ENCODE measurements around the gene WNT11.

Gene WNT11

GRCh38 chr11:76225122-76225611, 18.9 kb upstream of the WNT11 start:
- no peak for ATAC-seq (replicated peaks; ENCODE audit: extremely low read depth, poor library complexity, severe bottlenecking)
- Mint-ChIP-seq H3K27ac (ENCODE audit: low read depth) (no peak overlapping the region), H3K36me3 (ENCODE audit: insufficient read depth) (no peaks in the 10 kb centered on the region), H3K27me3 (peaks cover 13% of the 10 kb centered on the region), H3K9me3 (no peaks in the 10 kb centered on the region), H3K4me1 (no peaks in the 10 kb centered on the region), H3K4me3 (no peak overlapping the region)
- DNase-seq (ENCODE audit: low spot score in 2 of 2) = no peak

- no peak overlapping the region for H3K27ac Mint-ChIP-seq (ENCODE audit: low read depth)
- ATAC-seq (replicated peaks; ENCODE audit: extremely low read depth, poor library complexity, severe bottlenecking) (no peak), DNase-seq (ENCODE audit: low spot score in 2 of 2) (no peak)
- no peaks in the 10 kb centered on the region for H3K4me1 Mint-ChIP-seq
- H3K9me3 Mint-ChIP-seq = no peaks in the 10 kb centered on the region
- H3K4me3 Mint-ChIP-seq = no peak overlapping the region
- H3K27me3 Mint-ChIP-seq = peaks cover 18% of the 10 kb centered on the region
- no peaks in the 10 kb centered on the region for H3K36me3 Mint-ChIP-seq (ENCODE audit: insufficient read depth)
Measured at GRCh38 chr11:76224461-76225121, 18.3 kb upstream of the WNT11 start.

- no peak overlapping the region for H3K27ac Mint-ChIP-seq (ENCODE audit: low read depth)
- H3K4me3 Mint-ChIP-seq = no peak overlapping the region
- H3K4me1 Mint-ChIP-seq = no peaks in the 10 kb centered on the region
- ATAC-seq (replicated peaks; ENCODE audit: extremely low read depth, poor library complexity, severe bottlenecking) (no peak), DNase-seq (ENCODE audit: low spot score in 2 of 2) (no peak)
- H3K9me3 Mint-ChIP-seq = no peaks in the 10 kb centered on the region
- no peaks in the 10 kb centered on the region for H3K36me3 Mint-ChIP-seq (ENCODE audit: insufficient read depth)
- H3K27me3 Mint-ChIP-seq = peaks cover 8% of the 10 kb centered on the region
Measured at GRCh38 chr11:76221365-76221764, 15.1 kb upstream of the WNT11 start.

GRCh38 chr11:76219243-76219642, 12.9 kb upstream of the WNT11 start:
- no peaks in the 10 kb centered on the region for H3K36me3 Mint-ChIP-seq (ENCODE audit: insufficient read depth)
- no peaks in the 10 kb centered on the region for H3K9me3 Mint-ChIP-seq
- no peaks in the 10 kb centered on the region for H3K4me1 Mint-ChIP-seq
- DNase-seq (ENCODE audit: low spot score in 2 of 2) = no peak
- no peak overlapping the region for H3K27ac Mint-ChIP-seq (ENCODE audit: low read depth)
- H3K27me3 Mint-ChIP-seq = peaks cover 8% of the 10 kb centered on the region
- no peak for ATAC-seq (replicated peaks; ENCODE audit: extremely low read depth, poor library complexity, severe bottlenecking)
- H3K4me3 Mint-ChIP-seq = no peak overlapping the region

GRCh38 chr11:76218449-76219178, 12.3 kb upstream of the WNT11 start:
- H3K27me3 Mint-ChIP-seq = peaks cover 8% of the 10 kb centered on the region
- H3K27ac Mint-ChIP-seq (ENCODE audit: low read depth) = no peak overlapping the region
- no peak for ATAC-seq (replicated peaks; ENCODE audit: extremely low read depth, poor library complexity, severe bottlenecking)

GRCh38 chr11:76217653-76218160, 11.4 kb upstream of the WNT11 start:
- H3K9me3 Mint-ChIP-seq = no peaks in the 10 kb centered on the region
- H3K4me1 Mint-ChIP-seq = no peaks in the 10 kb centered on the region
- no peaks in the 10 kb centered on the region for H3K36me3 Mint-ChIP-seq (ENCODE audit: insufficient read depth)
- no peak overlapping the region for H3K4me3 Mint-ChIP-seq
- H3K27me3 Mint-ChIP-seq = peaks cover 8% of the 10 kb centered on the region
- H3K27ac Mint-ChIP-seq (ENCODE audit: low read depth) = no peak overlapping the region
- ATAC-seq (replicated peaks; ENCODE audit: extremely low read depth, poor library complexity, severe bottlenecking) = no peak
- no peak for DNase-seq (ENCODE audit: low spot score in 2 of 2)

More at GRCh38 chr11:76218449-76219178, 12.3 kb upstream of the WNT11 start:
- Mint-ChIP-seq H3K9me3 (no peaks in the 10 kb centered on the region), H3K4me3 (no peak overlapping the region), H3K36me3 (ENCODE audit: insufficient read depth) (no peaks in the 10 kb centered on the region), H3K4me1 (no peaks in the 10 kb centered on the region)
- no peak for DNase-seq (ENCODE audit: low spot score in 2 of 2)

GRCh38 chr11:76216536-76217325, 10.4 kb upstream of the WNT11 start:
- Mint-ChIP-seq H3K9me3 (no peaks in the 10 kb centered on the region), H3K27ac (ENCODE audit: low read depth) (no peak overlapping the region), H3K36me3 (ENCODE audit: insufficient read depth) (no peaks in the 10 kb centered on the region), H3K4me3 (no peak overlapping the region), H3K27me3 (peaks cover 8% of the 10 kb centered on the region), H3K4me1 (no peaks in the 10 kb centered on the region)
- DNase-seq (ENCODE audit: low spot score in 2 of 2) (no peak), ATAC-seq (replicated peaks; ENCODE audit: extremely low read depth, poor library complexity, severe bottlenecking) (no peak)

- Mint-ChIP-seq H3K9me3 (no peaks in the 10 kb centered on the region), H3K27me3 (peaks cover 8% of the 10 kb centered on the region), H3K4me3 (no peak overlapping the region), H3K36me3 (ENCODE audit: insufficient read depth) (no peaks in the 10 kb centered on the region), H3K4me1 (no peaks in the 10 kb centered on the region), H3K27ac (ENCODE audit: low read depth) (no peak overlapping the region)
- no peak for ATAC-seq (replicated peaks; ENCODE audit: extremely low read depth, poor library complexity, severe bottlenecking)
- DNase-seq (ENCODE audit: low spot score in 2 of 2) = no peak
Measured at GRCh38 chr11:76215941-76216340, 9.6 kb upstream of the WNT11 start.

- no peak overlapping the region for H3K4me3 Mint-ChIP-seq
- no peak overlapping the region for H3K27ac Mint-ChIP-seq (ENCODE audit: low read depth)
- peaks cover 8% of the 10 kb centered on the region for H3K27me3 Mint-ChIP-seq
- ATAC-seq (replicated peaks; ENCODE audit: extremely low read depth, poor library complexity, severe bottlenecking) (no peak), DNase-seq (ENCODE audit: low spot score in 2 of 2) (no peak)
- H3K9me3 Mint-ChIP-seq = no peaks in the 10 kb centered on the region
- no peaks in the 10 kb centered on the region for H3K4me1 Mint-ChIP-seq
- no peaks in the 10 kb centered on the region for H3K36me3 Mint-ChIP-seq (ENCODE audit: insufficient read depth)
Measured at GRCh38 chr11:76214968-76215548, 8.8 kb upstream of the WNT11 start.

GRCh38 chr11:76214186-76214585, 7.9 kb upstream of the WNT11 start:
- Mint-ChIP-seq H3K9me3 (no peaks in the 10 kb centered on the region), H3K36me3 (ENCODE audit: insufficient read depth) (no peaks in the 10 kb centered on the region), H3K27ac (ENCODE audit: low read depth) (no peak overlapping the region), H3K27me3 (no peaks in the 10 kb centered on the region), H3K4me3 (no peak overlapping the region), H3K4me1 (no peaks in the 10 kb centered on the region)
- ATAC-seq (replicated peaks; ENCODE audit: extremely low read depth, poor library complexity, severe bottlenecking) (no peak), DNase-seq (ENCODE audit: low spot score in 2 of 2) (no peak)

GRCh38 chr11:76212086-76213035, 6.1 kb upstream of the WNT11 start:
- peaks cover 4% of the 10 kb centered on the region for H3K36me3 Mint-ChIP-seq (ENCODE audit: insufficient read depth)
- DNase-seq (ENCODE audit: low spot score in 2 of 2) (no peak), ATAC-seq (replicated peaks; ENCODE audit: extremely low read depth, poor library complexity, severe bottlenecking) (no peak)
- no peaks in the 10 kb centered on the region for H3K27me3 Mint-ChIP-seq
- H3K27ac Mint-ChIP-seq (ENCODE audit: low read depth) = no peak overlapping the region
- no peaks in the 10 kb centered on the region for H3K9me3 Mint-ChIP-seq
- no peak overlapping the region for H3K4me3 Mint-ChIP-seq
- peaks cover 6% of the 10 kb centered on the region for H3K4me1 Mint-ChIP-seq
